HG03342 (cell line): ENCODE measurements around the gene WNT9B.
"Not testable (repeated sequence)": the region's sequence is repeated elsewhere in the genome, so short reads cannot be mapped to it uniquely, and the experiment has no call there.

Experiments
- ATAC-seq: cut with Tn5 transposase; IDR thresholded peaks from one replicate; pipeline ENCODE4 v1.9.1; 2021; ENCODE audit warnings: mild to moderate bottlenecking, moderate library complexity; ENCODE audit not compliant: unreplicated experiment

WNT9B gene

GRCh38 chr17:46903762-46904672 is 52.6 kb downstream of the WNT9B start:
- ATAC-seq = no peak

DNA sequence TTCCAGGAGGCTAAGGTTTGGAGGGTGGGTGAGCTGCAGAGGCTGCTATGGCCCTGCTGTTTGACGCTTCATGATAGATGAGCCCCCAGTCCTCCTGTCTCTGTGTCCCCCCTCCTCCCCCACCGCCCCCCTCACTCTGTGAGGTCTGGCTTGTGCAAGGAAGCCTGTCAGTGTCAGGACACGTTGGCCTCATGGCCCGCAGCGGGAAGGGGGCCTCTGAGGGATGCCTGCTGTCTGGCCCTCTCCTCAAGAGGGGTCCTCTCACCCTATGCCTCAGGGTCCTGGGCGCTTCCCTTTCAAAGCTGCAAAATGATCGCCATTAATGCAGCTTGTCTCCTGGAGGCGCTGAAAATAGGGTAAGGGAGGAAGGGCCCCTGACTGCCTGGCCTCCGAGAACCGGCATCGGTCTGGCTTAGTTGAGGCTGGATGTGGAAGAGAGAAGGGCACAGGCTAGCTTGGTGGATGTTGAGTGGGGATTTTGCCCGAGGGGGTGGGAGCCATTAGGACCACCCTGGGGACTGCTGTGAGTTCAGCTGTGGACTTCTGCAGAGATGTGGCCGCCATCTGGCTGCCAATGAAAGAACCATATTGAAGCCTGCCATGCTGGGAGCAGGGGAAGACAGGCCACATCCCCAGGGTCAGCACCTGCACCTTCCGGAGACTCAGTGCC is 56.8 kb downstream of the WNT9B start:
- no peak for ATAC-seq

DNA sequence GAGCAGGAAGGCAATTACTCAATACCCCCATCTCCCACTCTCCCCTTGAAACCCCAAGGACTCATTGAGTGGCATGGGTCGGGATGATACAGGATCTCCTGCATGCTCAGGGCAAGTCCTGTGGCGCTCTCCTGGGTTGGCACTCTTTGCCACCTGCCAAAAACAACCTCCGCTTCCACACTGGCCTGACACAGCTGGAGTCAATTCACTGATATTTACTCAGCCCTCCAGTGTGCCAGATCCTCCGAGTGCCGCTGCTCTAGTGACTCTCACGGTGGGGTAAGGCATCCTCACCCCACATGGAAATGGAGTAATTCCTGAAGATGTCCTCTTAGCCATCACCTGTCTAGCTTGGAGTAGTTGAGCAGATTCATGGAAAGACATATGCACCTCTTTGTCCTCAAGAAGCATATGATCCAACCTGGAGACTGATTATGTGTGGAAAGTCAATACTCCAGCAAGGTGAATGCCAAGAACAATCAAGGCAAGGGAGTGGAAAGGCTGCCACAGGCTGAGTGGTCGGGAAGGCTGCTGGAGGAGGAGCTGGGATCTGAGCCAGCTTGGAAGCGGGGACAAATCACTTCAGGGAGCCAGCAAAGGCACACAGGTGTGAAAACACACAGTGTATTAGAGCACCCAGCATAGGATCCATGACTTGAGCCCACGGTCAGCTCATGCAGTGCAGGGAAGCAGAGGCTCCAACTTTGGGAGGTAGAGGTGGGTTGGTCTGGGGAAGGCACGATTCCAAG is 59.0 kb downstream of the WNT9B start:
- no peak for ATAC-seq

DNA sequence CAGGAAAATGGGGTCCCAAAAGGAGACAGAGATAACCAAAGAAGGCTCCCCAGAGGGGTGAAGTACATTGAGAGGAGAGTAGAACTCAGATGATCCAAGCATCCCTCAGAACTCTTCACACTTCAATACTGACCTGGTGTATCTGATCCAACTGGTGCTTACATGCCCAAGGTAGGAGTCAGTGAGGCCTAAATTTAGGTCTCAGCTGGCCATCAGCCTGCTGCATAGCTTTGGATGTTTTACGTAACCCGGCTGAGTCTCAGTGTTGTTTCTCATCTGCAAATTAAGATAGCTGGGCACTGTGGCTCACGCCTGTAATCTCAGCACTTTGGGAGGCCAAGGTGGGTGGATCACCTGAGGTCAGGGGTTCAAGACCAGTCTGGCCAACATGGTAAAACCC is 59.9 kb downstream of the WNT9B start:
- ATAC-seq = no peak

- ATAC-seq = no peak
Measured at GRCh38 chr17:46915596-46915995, 64.2 kb downstream of the WNT9B start.

DNA sequence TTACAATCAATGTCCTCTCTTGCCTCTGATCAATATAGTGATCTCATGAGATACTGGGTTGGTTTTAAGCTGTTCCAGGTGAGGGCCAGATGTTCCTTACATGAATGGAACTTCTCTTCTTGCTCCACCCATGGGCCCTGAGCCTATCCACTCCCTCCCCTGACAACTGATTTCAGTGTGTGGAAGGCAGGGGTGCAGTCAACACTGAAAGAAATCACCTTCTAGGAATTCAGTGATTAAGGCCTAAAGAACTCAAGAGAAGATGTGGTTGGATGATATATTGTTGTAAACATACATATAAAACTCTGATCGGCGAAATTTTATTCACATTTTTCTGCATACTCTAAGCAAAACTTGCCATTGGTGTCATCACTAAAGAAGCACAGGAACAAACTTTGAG is 64.8 kb downstream of the WNT9B start:
- ATAC-seq = no peak

DNA sequence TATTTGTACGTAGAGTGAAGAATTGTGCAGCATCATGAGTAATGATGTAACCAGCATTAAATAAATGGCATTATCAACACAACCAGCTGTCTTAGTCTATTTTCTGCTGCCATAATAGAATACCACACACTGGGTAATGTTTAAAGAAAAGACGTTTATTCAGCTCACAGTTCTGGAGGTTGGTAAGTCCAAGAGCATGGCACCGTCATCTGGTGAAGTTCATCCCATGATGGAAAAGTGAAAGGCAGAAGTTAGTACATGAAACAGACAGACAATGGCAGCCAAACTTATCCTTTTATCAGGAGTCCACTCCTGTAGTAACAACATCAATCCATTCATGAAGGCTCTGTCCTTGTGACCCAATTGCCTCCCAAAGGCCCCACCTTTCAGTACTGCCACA is 65.2 kb downstream of the WNT9B start:
- ATAC-seq = no peak

DNA sequence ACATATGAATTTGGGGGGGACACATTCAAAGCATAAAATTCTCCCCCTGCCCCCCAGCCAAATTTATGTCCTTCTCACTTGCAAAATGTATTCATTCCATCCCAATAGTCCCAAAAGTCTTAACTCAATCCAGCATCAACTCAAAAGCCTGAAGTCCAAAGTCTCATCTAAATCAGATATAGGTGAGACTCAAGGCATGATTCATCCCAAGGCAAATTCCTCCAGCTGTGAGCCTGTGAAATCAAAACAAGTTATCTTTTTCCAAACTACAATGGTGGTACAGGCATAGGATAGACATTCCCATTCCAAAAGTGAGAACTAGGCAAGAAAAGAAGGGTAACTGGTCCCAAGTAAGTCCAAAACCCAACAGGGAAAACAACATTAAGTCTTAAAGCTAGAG is 65.7 kb downstream of the WNT9B start:
- no peak for ATAC-seq

DNA sequence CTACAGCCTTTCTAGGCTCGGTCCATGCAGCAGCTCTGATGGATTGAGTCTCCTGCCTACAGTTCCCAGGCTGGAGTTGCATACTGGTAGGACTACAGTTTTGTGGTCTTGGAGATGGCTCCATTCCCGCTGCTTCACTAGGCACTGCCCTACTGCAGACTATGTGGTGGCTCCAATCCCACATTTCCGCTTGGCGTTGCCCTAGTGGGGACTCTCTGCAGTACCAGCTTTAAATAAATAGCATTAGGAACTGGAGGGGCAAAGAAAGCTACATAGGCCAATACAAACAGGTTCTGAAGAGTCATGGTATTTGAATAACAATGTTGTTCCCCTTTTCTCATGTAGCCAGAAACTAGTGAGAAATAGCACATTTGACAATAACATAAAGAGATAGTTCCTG is 66.1 kb downstream of the WNT9B start:
- ATAC-seq = no peak

- not testable (repeated sequence) for ATAC-seq
Measured at GRCh38 chr17:46921962-46922361, 70.6 kb downstream of the WNT9B start.

- ATAC-seq = no peak
Measured at GRCh38 chr17:46922487-46922803, 71.1 kb downstream of the WNT9B start.

- peak; percentile 89 for ATAC-seq
Measured at GRCh38 chr17:46922804-46923635, 71.6 kb downstream of the WNT9B start, which contains the start of gene GOSR2. TSS of gene GOSR2 (plus strand) at chr17:46923160. CDS start at chr17:46923193, 33 bp downstream.

GRCh38 chr17:46925185-46925868 is 73.9 kb downstream of the WNT9B start:
- ATAC-seq = no peak

- no peak for ATAC-seq
Measured at GRCh38 chr17:46928467-46929261, 77.3 kb downstream of the WNT9B start.

DNA sequence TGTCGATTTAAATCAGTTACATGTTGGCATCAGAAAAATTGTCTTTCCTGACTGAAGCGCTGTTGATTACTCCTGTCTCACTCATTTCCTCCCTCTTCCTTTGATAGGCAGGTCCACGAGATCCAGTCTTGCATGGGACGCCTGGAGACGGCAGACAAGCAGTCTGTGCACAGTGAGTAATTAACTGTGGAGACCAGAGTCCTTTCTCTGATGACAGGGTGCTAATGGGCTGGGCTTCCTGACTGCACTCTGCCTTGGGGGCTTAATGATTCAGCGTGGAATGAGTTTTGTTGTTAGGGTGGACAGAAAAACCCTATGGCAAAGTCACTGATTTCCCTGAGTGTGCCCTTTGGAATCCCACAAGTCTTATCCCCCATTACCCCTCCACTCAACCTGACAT is 78.0 kb downstream of the WNT9B start:
- ATAC-seq = no peak

- ATAC-seq = no peak
Measured at GRCh38 chr17:46930051-46930450, 78.7 kb downstream of the WNT9B start.

GRCh38 chr17:46931596-46931995 is 80.2 kb downstream of the WNT9B start:
- no peak for ATAC-seq

DNA sequence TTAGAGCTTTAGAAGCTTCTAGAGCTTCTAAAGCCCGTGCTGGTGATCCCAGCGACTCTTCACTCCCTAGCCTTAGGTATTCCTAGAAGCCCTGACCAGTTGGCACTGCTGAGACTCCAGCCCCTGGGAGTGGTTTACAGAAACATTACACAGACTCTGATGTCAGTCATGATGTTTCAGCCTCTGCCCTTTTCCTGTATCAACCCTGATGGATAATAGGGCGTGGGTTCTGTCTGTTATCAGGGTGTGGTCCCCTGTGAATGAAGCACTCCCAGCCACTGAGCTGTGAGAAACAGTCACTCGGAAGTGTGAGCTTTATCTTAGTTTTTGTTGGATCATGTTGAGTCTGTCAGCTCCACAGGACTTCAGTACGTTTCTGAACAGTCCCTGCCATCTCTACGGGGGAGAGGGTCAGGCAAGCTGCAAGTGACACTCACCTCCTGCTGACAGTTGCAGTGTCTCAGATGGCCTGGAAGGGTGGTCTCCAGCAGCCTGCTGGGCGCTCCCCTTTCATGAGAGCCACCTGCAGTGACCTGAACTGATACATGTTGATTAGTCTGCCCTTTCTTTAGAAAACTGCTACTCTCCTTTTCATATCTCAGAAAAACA is 84.4 kb downstream of the WNT9B start:
- no peak for ATAC-seq
